Erythroblast (primary cell): ENCODE data around the gene CELF2.

Experiments used
- DNase-seq, 2 experiments: peaks; one replicate each; lab custom pipeline; 2025; lab: John Stamatoyannopoulos, UW
- GATA1 ChIP-seq: IDR thresholded peaks from 2 replicates; pipeline ENCODE4 v1.6.1; 2011; ENCODE audit warnings: low read depth, mild to moderate bottlenecking, control low read depth, low read length, moderate library complexity
- POLR2A ChIP-seq: IDR thresholded peaks from 2 replicates; pipeline ENCODE4 v1.6.1; 2011; ENCODE audit warnings: mild to moderate bottlenecking, low read length

The CELF2 gene

DNA sequence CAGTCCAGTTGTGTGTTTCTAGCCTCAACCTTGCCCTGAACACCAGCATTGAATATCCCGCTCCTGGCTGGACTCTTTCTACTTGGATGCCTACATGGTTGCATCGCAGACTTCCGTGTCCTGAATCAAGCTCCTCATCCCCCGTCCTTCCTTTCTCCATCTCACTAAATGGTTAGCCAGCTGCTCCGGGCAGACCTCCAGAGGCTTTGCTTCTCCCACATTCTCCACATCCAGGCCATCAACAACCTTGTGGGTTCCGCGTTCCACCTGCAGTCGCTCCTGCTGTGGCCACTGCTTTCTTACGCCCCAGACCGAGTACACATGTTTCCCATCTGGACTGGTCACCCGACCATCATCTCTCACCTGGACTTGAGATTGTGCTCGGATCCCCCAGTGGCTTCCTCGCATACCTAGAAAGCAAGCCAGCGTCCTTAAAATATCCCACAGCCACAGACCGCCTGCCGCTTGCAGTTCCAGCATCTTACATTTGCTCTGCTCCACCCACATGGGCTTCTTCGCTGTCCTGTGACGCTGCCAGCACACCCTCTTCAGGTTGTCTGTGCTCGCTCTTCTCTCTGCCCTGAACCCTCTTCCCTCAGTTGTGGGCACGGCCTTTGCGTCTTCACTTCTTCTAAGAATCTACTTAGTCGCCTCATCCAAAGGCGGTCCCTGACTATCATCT, 25.9 kb downstream of the CELF2 start:
- no peak for DNase-seq
- TF ChIP-seq GATA1 (no peak), POLR2A (no peak)

GRCh38 chr10:11045487-11045886, 27.8 kb downstream of the CELF2 start:
- DNase-seq = no peak
- TF ChIP-seq POLR2A (no peak), GATA1 (no peak)

DNA sequence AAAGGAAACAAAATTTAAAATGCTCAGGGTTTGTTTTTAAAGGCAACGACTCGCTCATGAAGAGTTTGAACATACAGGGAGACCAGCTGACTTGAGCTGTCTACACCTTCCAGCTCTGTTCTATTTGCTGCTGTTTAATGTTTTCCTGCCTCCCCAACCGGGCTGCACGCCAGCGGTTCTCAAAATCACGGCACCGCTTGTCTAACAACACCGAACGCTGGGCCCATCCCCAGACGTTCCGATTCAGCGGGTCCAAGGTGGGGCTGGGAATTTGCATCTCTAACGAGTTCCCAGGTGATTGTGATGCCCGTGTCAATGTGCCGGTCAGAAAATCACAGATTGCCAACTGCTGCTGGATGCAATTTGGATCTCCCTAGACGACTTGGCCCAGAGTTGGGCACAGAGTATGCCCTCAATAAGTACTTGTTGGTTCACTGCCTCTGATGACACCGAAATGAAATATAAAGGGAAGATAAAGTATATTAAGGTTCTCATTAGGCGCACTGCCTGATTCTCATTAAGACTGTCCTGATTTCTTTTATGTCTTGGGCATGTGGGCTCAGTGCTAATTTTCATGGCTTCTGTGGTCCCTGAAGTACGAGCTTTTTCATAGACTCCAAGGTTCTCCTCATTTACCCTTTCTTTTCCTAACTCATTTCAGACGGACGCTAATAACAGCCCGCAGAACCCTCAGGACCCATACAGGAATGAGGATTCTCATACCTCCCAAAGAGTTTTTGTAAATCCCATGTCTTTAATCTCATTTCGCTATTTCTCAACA, 28.5 kb downstream of the CELF2 start:
- DNase-seq = no peak

DNA sequence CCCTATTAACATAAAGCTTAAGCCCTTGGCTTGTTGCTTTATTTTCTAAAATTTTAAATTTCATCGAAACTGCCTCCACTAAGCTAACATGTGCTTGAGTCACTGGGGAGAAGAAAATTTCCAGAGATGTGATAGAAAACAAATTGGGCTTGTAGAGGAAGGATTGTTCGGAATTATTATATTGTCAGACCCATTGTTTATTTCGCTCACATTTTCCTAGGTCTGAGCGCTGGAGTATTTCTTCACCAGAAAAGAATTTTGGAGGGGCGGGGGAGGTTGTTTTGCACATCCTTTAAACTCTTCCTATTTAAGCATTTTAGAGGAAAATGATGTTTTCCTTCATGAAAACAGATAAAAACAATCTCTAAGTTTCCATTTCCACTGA, 29.1 kb downstream of the CELF2 start:
- no peak for DNase-seq
- TF ChIP-seq GATA1 (no peak), POLR2A (no peak)

More for the DNA sequence above, 28.5 kb downstream of the CELF2 start:
- no peak for TF ChIP-seq GATA1
- TF ChIP-seq POLR2A = no peak

DNA sequence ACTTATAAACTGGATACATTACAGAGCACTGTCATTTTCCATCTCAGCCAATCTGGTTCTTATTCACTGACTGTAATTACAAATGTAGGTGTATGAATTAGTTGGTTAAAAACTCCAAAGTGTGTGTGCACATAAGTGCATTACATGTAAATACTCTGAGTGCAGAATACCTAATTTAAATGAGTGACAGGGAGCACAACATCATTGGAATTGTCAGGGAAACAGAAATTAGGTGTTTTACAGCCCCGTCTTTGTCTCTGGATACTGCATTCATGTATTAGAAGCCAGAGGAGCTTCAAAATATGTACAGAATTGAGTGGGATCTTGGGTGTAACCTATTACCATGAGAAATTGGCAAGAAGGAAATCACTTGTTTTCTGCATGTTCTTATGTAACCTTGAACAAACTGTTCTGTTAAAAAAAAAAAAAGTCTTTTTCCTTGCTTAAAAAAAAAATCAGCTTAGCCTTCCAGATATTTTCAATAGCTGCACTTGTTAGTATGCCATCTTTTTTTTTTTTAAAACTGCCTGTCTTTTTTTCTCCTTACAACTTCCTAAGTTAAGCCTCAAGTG, 31.1 kb downstream of the CELF2 start:
- TF ChIP-seq POLR2A (no peak), GATA1 (no peak)
- DNase-seq = no peak

DNA sequence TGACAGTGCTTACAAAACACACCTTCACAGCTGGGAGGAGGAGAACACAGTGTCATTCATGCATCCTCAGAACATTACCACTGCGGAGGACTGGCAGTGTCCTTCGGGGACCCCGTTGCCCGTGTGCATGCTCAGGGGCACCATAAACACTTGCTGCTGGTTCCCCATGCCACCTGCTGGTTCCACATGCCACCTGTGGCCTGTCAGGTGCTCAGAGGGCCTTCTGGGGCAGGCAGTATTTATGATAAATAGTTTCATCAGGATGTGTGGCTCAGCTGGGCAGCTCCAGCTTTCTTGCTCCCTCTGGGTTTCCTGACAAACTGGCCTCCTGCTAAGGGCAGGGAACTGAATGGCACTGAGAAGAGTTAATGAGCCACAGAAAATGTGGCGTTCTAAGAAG, 32.1 kb downstream of the CELF2 start:
- no peak for TF ChIP-seq POLR2A
- no peak for TF ChIP-seq GATA1
- DNase-seq = no peak

GRCh38 chr10:11050301-11051287, 32.9 kb downstream of the CELF2 start:
- no peak for DNase-seq
- TF ChIP-seq POLR2A = no peak
- no peak for TF ChIP-seq GATA1

DNA sequence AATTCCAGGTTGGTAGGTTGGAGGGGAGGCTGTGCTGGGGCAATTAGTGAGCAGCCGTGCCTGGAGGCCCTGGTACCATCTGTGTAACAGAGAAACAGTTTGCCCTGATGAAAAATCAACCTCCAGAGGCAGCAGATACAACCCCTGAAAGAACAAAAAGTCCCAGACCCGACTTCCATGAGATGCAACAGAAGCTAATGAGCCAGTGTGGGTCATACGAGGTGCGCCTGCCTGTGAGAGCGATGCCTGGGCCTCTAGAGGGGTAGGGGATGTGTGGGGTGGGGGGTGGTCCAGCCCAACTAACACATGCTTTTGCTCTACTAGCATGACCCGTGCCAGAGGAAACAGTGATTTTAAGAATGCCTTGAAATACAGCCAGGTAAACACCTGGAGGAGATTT, 39.3 kb downstream of the CELF2 start:
- no peak for DNase-seq
- TF ChIP-seq GATA1 (no peak), POLR2A (no peak)

DNA sequence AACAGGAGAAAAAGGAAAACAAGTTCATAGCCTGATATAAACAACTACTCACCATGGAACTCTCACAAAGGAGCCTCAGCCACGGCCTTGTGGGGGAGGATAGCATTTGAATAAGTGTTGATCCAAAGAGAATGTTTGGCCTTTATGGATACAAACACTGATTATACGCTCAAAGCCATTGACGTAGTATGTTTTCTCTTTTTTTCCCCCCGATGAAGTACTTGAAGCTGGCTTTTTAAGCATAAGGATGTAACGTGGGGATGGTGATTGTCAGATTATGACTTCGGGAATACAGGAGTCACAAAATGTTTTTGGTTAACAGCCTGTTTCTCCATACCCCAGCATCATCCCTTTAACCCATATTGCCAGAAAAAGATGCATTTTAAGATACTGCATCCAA, 39.8 kb downstream of the CELF2 start:
- TF ChIP-seq GATA1 = no peak
- TF ChIP-seq POLR2A = no peak

GRCh38 chr10:11057994-11058393, 40.3 kb downstream of the CELF2 start:
- TF ChIP-seq POLR2A (no peak), GATA1 (no peak)
- DNase-seq = no peak

More for the DNA sequence above, 39.8 kb downstream of the CELF2 start:
- no peak for DNase-seq

DNA sequence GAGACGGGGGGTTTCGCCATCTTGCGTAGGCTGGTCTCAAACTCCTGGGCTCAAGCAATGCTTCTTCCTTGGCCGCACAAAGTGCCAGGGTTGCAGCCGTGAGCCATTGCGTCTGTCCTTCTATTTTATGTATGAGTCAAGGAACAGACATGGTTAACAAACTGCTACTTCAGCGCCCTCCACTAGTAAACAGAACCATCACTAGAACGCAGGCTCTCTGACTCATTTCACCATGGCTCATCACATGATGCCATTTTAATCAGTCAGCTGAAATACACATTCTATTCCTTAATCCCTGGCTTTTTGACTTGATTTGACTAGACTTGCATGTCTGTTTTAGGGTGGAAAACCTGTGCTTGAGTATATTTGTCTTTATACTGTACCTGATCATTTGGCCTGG, 41.3 kb downstream of the CELF2 start:
- no peak for DNase-seq

DNA sequence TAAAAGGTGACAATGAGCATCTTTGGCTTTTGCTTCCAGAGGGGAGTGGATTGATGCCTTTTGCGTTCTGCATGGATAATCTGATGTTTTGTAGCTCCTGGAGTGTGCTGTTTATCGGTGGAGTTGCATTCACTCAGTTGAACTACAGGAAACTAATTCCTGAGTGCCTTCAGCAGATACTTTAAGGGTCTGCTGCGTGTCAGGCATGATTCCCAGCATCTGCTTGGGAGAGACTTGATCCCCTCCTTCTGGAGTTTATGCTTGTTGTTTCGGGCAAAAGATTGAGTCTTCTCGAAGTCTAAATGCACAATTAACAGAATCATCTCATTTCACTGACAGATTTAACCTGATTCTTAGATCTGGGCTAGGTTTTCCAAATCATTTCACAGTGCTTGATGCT, 46.2 kb downstream of the CELF2 start:
- no peak for DNase-seq
- TF ChIP-seq GATA1 (no peak), POLR2A (no peak)

More for the DNA sequence above, 41.3 kb downstream of the CELF2 start:
- TF ChIP-seq POLR2A (no peak), GATA1 (no peak)

DNA sequence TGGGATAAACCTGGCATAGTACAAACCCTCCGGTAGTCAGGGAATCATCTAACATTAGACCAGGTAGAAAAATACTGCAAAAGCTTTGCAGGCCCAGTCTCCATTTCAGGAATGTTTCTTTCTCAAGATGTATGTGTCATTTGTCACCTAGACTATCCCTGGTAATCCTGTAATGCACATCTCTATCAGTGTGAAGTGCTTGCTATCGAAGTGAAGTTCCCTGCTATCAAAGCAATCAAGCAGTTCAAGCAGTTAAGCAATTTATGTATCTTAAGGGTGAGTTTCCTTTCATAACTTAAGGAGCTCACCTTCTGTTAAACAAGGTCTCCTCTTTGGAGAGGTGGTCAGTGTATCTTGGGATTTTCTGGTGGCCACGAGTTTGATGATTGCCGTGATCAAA, 47.2 kb downstream of the CELF2 start:
- TF ChIP-seq GATA1 (no peak), POLR2A (no peak)
- DNase-seq = no peak
